Measurements from ENCODE around the gene LTBP1. TPM values are rescaled to one million over a fixed set of nuclear protein-coding genes. Genes with fewer than 3 reads are reported as not detected.

The LTBP1 gene
- total RNA-seq, 3 donors from 2014 or later (not counting 1 experiment from before 2014, with no cell fraction given): 1.7 to 4.7 (median 3.5) TPM

GRCh38 chr2:33030326-33030725, 83.6 kb downstream of the LTBP1 start:
- no peak for TF ChIP-seq CTCF (IDR thresholded peaks at IDR 0.05)
- WGBS (ENCODE audit: insufficient coverage): 92% methylated on average over 3 of the region's 3 CpGs
- DNase-seq (no peak), ATAC-seq (no peak)
- no peaks in the 10 kb centered on the region for H3K36me3 Mint-ChIP-seq
- peaks cover 0 to 6% of the 10 kb centered on the region in 2 donors for H3K27me3 Mint-ChIP-seq (ENCODE audit: low read depth in 2 of 2)
- H3K4me1 Mint-ChIP-seq: no peaks in the 10 kb centered on the region
- peaks cover 0 to under 1% of the 10 kb centered on the region in 2 donors for H3K9me3 Mint-ChIP-seq
- no peak overlapping the region for H3K27ac Mint-ChIP-seq
- no peak overlapping the region for H3K4me3 Mint-ChIP-seq
- no peak overlapping the region for H3K4me3 ChIP-seq (ENCODE audit: low read length)
- H3K4me1 ChIP-seq (ENCODE audit: control insufficient read depth, insufficient read depth, low read length): no peaks in the 10 kb centered on the region
- H3K27me3 ChIP-seq (ENCODE audit: control insufficient read depth, insufficient read depth, low read length): no peaks in the 10 kb centered on the region
- intact Hi-C loops (cut with micrococcal nuclease): no loop called here
- H3K27ac ChIP-seq (ENCODE audit: low read length): no peak overlapping the region
- H3K36me3 ChIP-seq (ENCODE audit: control insufficient read depth, insufficient read depth, low read length): no peaks in the 10 kb centered on the region
- no peaks in the 10 kb centered on the region for H3K9me3 ChIP-seq (ENCODE audit: control insufficient read depth, insufficient read depth, low read length)

GRCh38 chr2:33032245-33032644, 85.5 kb downstream of the LTBP1 start:
- no peak for DNase-seq
- no peak overlapping the region for H3K4me3 ChIP-seq (ENCODE audit: low read length)
- H3K27ac ChIP-seq (ENCODE audit: low read length): no peak overlapping the region
- no peak overlapping the region for H3K4me3 Mint-ChIP-seq
- TF ChIP-seq CTCF (IDR thresholded peaks at IDR 0.05): no peak
- no peaks in the 10 kb centered on the region for H3K27me3 ChIP-seq (ENCODE audit: control insufficient read depth, insufficient read depth, low read length)
- H3K4me1 ChIP-seq (ENCODE audit: control insufficient read depth, insufficient read depth, low read length): no peaks in the 10 kb centered on the region
- intact Hi-C loops (cut with micrococcal nuclease): no loop called here
- H3K9me3 ChIP-seq (ENCODE audit: control insufficient read depth, insufficient read depth, low read length): no peaks in the 10 kb centered on the region
- no peaks in the 10 kb centered on the region for H3K9me3 Mint-ChIP-seq
- H3K4me1 Mint-ChIP-seq: no peaks in the 10 kb centered on the region
- no peaks in the 10 kb centered on the region for H3K36me3 Mint-ChIP-seq
- no peak for ATAC-seq
- peaks cover 0 to 6% of the 10 kb centered on the region in 2 donors for H3K27me3 Mint-ChIP-seq (ENCODE audit: low read depth in 2 of 2)
- no peaks in the 10 kb centered on the region for H3K36me3 ChIP-seq (ENCODE audit: control insufficient read depth, insufficient read depth, low read length)
- 100% methylated on average over 2 of the region's 2 CpGs for WGBS (ENCODE audit: insufficient coverage)
- H3K27ac Mint-ChIP-seq: no peak overlapping the region

- Mint-ChIP-seq H3K4me3 (no peak overlapping the region), H3K27me3 (ENCODE audit: low read depth in 2 of 2) (peaks cover 0 to 6% of the 10 kb centered on the region in 2 donors), H3K27ac (no peak overlapping the region), H3K4me1 (no peaks in the 10 kb centered on the region), H3K36me3 (no peaks in the 10 kb centered on the region), H3K9me3 (no peaks in the 10 kb centered on the region)
- H3K27me3 ChIP-seq (ENCODE audit: control insufficient read depth, insufficient read depth, low read length): no peaks in the 10 kb centered on the region
- no peaks in the 10 kb centered on the region for H3K9me3 ChIP-seq (ENCODE audit: control insufficient read depth, insufficient read depth, low read length)
- DNase-seq (no peak), ATAC-seq (no peak)
- H3K36me3 ChIP-seq (ENCODE audit: control insufficient read depth, insufficient read depth, low read length): no peaks in the 10 kb centered on the region
- no peak overlapping the region for H3K4me3 ChIP-seq (ENCODE audit: low read length)
- WGBS (ENCODE audit: insufficient coverage): 70% methylated on average over 7 of the region's 7 CpGs
- no peak for TF ChIP-seq CTCF (IDR thresholded peaks at IDR 0.05)
- H3K27ac ChIP-seq (ENCODE audit: low read length): no peak overlapping the region
- intact Hi-C loops (cut with micrococcal nuclease): no loop called here
- no peaks in the 10 kb centered on the region for H3K4me1 ChIP-seq (ENCODE audit: control insufficient read depth, insufficient read depth, low read length)
Observed at GRCh38 chr2:33033606-33034081, 86.9 kb downstream of the LTBP1 start.

GRCh38 chr2:33034784-33035183, 88.0 kb downstream of the LTBP1 start:
- H3K27me3 ChIP-seq (ENCODE audit: control insufficient read depth, insufficient read depth, low read length): no peaks in the 10 kb centered on the region
- no peaks in the 10 kb centered on the region for H3K36me3 ChIP-seq (ENCODE audit: control insufficient read depth, insufficient read depth, low read length)
- no peaks in the 10 kb centered on the region for H3K9me3 ChIP-seq (ENCODE audit: control insufficient read depth, insufficient read depth, low read length)
- H3K4me1 Mint-ChIP-seq: no peaks in the 10 kb centered on the region
- 83% methylated on average over 8 of the region's 8 CpGs for whole genome bisulfite sequencing (ENCODE audit: insufficient coverage)
- TF ChIP-seq CTCF (IDR thresholded peaks at IDR 0.05): no peak
- H3K27ac Mint-ChIP-seq: no peak overlapping the region
- H3K4me1 ChIP-seq (ENCODE audit: control insufficient read depth, insufficient read depth, low read length): no peaks in the 10 kb centered on the region
- DNase-seq (no peak), ATAC-seq (no peak)
- H3K4me3 Mint-ChIP-seq: no peak overlapping the region
- H3K36me3 Mint-ChIP-seq: no peaks in the 10 kb centered on the region
- H3K27ac ChIP-seq (ENCODE audit: low read length): no peak overlapping the region
- no peak overlapping the region for H3K4me3 ChIP-seq (ENCODE audit: low read length)
- H3K27me3 Mint-ChIP-seq (ENCODE audit: low read depth in 2 of 2): peaks cover 0 to 6% of the 10 kb centered on the region in 2 donors
- intact Hi-C loops (cut with micrococcal nuclease): no loop called here
- H3K9me3 Mint-ChIP-seq: no peaks in the 10 kb centered on the region

Data from natural killer cell (primary cell).